NCI-H2107 treated with DMSO at 0.1 percent for 48 hours (cell line): Measurements from ENCODE around the gene PPP6C.

ENCODE experiments used
- DNase-seq: peaks from one replicate; lab custom pipeline; 2025; ENCODE audit not compliant: unreplicated experiment; lab: John Stamatoyannopoulos, UW

Gene PPP6C

DNA sequence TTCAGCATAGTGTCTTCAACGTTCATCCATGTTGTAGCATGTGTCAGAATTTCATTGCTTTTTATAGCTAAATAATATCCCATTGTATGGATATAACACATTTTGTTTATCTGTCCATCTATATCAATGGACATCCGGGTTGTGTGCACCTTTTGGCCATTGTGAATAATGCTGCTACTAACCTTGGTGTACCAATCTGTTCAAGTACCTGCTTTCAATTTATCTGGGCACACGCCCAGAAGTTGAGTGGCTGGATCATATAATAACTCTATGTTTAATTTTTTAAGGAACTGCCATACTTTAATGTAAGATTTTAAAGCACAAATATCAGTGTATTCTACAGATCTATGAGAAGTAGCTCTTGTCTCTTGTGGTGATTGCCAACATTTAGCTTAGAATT, 89.8 kb downstream of the PPP6C start:
- DNase-seq = no peak
